Ovary (tissue), 3 donors: Measurements from ENCODE around the gene PRPSAP2.

Source experiments
- CTCF ChIP-seq, 3 donors: fragments of 450-650 bp in 2 of 3; fragments of 200-600 bp in 1 of 3; IDR thresholded peaks; one replicate each; pipeline versions ENCODE4 v1.5.1 to v1.8.0; 2016 to 2022; ENCODE audit warnings: antibody characterized with exemption in 3 of 3, mild to moderate bottlenecking in 1 of 3
- POLR2A ChIP-seq: fragments of 450-650 bp; IDR thresholded peaks from one replicate; pipeline ENCODE4 v1.6.1; 2017; ENCODE audit warnings: antibody characterized with exemption, mild to moderate bottlenecking, moderate library complexity
- donor health status: DM: no; HTN: no; CAD: no.

- TF ChIP-seq CTCF (IDR thresholded peaks at IDR 0.05) (no peak), POLR2A (no peak)
Observed at GRCh38 chr17:18963126-18964017, 105.4 kb downstream of the PRPSAP2 start.
